ENCODE results near the gene FGF11. TPM values are rescaled to one million over a fixed set of nuclear protein-coding genes. Genes with fewer than 3 reads are reported as not detected.

The FGF11 gene
- total and polyA plus RNA-seq, 12 donors: 10.2 to 76.7 (median 22.2) TPM

DNA sequence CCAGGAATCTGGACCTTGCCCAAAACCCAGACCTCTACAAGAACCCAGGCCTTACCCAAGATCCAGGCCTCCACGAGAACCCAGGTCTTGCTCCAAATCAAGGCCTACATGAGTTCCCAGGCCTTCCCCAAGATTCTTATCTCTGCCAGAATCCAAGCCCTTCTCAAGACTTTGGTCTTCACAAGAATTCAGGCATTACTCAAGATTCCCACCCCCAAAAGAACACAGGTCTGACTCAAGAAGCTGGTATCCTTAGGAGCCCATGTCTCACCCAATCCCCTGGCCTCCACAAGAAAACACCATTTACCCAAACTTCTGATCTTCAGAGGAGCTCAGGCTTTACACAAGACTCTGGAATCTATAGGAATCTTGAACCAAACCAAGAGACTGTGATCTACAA lies 8.1 kb upstream of the FGF11 start:
- Histone ChIP-seq H3K27me3 (no peaks in the 10 kb centered on the region), H3K36me3 (replicated peaks in 1 of 2) (no peaks in the 10 kb centered on the region), H3K9me3 (replicated peaks in 1 of 3) (no peaks in the 10 kb centered on the region), H3K4me3 (no peak overlapping the region), H3K27ac (no peak overlapping the region), H3K4me1 (replicated peaks in 1 of 2) (peaks cover 7 to 13% of the 10 kb centered on the region in 2 donors)
- intact Hi-C loops (cut with DNase I): loop anchor here in 1 of 2 donors (5.0 kb wide), 1 partner anchor 74 kb away; the partner anchor contains the start of gene TMEM95
- DNase-seq: no peak
- TF ChIP-seq POLR2A (IDR thresholded peaks at IDR 0.05): no peak
- TF ChIP-seq, protein P1, sequence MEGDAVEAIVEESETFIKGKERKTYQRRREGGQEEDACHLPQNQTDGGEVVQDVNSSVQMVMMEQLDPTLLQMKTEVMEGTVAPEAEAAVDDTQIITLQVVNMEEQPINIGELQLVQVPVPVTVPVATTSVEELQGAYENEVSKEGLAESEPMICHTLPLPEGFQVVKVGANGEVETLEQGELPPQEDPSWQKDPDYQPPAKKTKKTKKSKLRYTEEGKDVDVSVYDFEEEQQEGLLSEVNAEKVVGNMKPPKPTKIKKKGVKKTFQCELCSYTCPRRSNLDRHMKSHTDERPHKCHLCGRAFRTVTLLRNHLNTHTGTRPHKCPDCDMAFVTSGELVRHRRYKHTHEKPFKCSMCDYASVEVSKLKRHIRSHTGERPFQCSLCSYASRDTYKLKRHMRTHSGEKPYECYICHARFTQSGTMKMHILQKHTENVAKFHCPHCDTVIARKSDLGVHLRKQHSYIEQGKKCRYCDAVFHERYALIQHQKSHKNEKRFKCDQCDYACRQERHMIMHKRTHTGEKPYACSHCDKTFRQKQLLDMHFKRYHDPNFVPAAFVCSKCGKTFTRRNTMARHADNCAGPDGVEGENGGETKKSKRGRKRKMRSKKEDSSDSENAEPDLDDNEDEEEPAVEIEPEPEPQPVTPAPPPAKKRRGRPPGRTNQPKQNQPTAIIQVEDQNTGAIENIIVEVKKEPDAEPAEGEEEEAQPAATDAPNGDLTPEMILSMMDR (IDR thresholded peaks at IDR 0.05): no peak
- 83 to 92% (median 86%) methylated on average over 1 of the region's 1 CpG for WGBS, 4 donors

DNA sequence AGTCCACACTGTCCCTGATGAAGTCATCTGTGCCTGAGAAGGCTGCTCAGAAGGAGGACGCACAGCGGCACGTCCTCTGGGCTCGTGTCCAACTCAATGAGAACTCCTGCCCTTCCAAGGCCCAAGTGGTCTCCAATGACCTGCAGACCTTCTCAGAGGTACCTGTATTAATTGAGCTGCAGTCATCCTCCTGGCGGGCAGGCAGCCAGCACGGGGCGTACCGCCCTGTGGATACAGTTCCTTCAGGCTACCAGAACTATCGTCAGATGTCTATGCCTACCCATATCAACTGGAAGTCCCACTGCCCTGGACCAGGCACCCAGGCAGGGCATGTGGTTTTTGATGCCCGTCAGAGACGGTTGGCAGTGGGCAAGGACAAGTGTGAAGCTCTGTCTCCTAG lies 7.0 kb upstream of the FGF11 start:
- WGBS, 4 donors: 83 to 91% (median 90%) methylated on average over 10 to 11 of the region's 11 CpGs
- no peak overlapping the region for H3K4me3 ChIP-seq
- DNase-seq: no peak
- no peaks in the 10 kb centered on the region for H3K36me3 ChIP-seq (replicated peaks in 1 of 2)
- TF ChIP-seq, protein P1 (IDR thresholded peaks at IDR 0.05): no peak
- TF ChIP-seq POLR2A (IDR thresholded peaks at IDR 0.05): no peak
- intact Hi-C loops (cut with DNase I): loop anchor here in 1 of 2 donors (5.0 kb wide), 1 partner anchor 75 kb away; the partner anchor contains the start of gene TMEM95
- H3K4me1 ChIP-seq (replicated peaks in 1 of 2): peaks cover 17 to 23% of the 10 kb centered on the region in 2 donors
- H3K9me3 ChIP-seq (replicated peaks in 1 of 3): no peaks in the 10 kb centered on the region
- H3K27ac ChIP-seq: no peak overlapping the region
- no peaks in the 10 kb centered on the region for H3K27me3 ChIP-seq

DNA sequence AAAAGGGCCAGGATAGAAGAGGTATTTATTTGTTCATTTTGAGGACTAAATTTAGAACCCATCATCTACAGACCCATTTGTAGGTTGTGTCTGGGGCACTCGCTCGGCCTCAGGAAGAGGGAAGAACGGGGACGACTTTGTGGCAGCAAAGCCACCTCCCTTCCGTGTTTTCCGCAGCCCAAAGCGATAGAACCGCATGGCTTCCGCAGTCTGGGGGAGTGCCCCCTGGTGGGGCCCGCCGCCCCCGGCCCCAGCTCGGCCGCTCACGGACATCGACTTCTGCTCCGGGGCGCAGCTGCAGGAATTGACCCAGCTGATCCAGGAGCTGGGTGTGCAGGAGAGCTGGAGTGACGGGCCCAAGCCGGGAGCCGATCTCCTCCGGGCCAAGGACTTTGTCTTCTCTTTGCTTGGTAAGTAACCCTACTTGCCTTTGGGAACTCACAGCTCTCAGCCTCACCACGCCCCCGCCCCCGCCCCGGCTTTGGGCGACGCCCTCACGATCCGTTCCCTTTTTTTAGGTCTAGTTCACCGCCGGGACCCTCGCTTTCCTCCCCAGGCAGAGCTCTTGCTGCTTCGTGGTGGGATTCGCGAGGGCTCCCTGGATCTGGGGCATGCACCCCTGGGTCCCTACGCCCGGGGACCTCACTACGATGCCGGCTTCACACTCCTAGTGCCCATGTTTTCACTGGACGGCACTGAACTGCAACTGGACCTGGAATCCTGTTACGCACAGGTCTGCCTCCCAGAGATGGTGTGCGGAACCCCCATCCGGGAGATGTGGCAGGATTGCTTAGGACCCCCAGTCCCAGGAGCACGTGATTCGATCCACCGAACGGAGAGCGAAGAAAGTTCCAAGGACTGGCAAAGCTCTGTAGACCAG lies 3.4 kb upstream of the FGF11 start:
- intact Hi-C loops (cut with DNase I): loop anchor here (2.0 to 5.0 kb wide), 3 partner anchors 41 to 126 kb away; partner anchors contain the start of genes SENP3 (in 1 of the 2) and ZBTB4 (in 1 of the 2)
- H3K4me1 ChIP-seq (replicated peaks in 1 of 2): peaks cover 44 to 47% of the 10 kb centered on the region in 2 donors
- peak in 1 of 2 donors; percentile 53 for TF ChIP-seq POLR2A (IDR thresholded peaks at IDR 0.05)
- TF ChIP-seq, protein P1 (IDR thresholded peaks at IDR 0.05): peak in 1 of 6 experiments; percentile 19
- peak overlapping the region in 3 of 4 donors; percentile 17 to 62 (median 40) for H3K4me3 ChIP-seq
- H3K27ac ChIP-seq: peak overlapping the region; percentile 78 to 94 (median 90)
- DNase-seq: peak; percentile 57 to 77 (median 73)
- WGBS, 4 donors: 3 to 7% (median 7%) methylated on average over 17 to 49 of the region's 49 CpGs
- no peaks in the 10 kb centered on the region for H3K9me3 ChIP-seq (replicated peaks in 1 of 3)
- H3K36me3 ChIP-seq (replicated peaks in 1 of 2): no peaks in the 10 kb centered on the region
- no peaks in the 10 kb centered on the region for H3K27me3 ChIP-seq

All from adrenal gland (tissue), 12 donors.